ENCODE results near the gene CHRDL2.

The CHRDL2 gene

GRCh38 chr11:74687237-74688023 is 43.8 kb downstream of the CHRDL2 start:
- DNase-seq = no peak
- H3K4me1 ChIP-seq = no peaks in the 10 kb centered on the region
- no peak for TF ChIP-seq CTCF (IDR thresholded peaks at IDR 0.05; ENCODE audit: low read depth, low read length)

DNA sequence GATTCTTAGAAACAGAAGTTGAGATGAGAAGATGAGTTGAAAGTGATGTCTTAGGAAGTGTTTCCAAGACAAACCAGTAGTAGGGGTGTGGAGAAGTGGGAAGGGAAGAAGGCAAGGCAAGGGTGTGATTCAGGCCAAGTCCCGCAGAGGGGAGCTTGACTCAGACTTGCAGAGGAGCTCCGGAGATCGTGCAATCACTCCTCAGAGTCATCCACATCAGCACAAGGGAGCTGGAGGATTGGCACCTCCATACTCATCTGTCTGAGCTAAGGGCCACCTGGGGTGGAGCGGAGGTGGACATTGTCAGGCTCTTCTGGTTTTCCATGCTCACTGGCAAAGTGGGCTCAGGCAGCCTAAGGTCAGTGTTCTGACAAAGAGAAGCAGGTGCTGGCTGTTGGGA is 44.4 kb downstream of the CHRDL2 start:
- Histone ChIP-seq H3K36me3 (no peaks in the 10 kb centered on the region), H3K9me3 (no peaks in the 10 kb centered on the region), H3K4me1 (no peaks in the 10 kb centered on the region; the same call in 1 of the 2 replicates), H3K27me3 (no peaks in the 10 kb centered on the region), H3K4me3 (ENCODE audit: low read depth, low read length) (no peak overlapping the region)
- TF ChIP-seq CTCF (IDR thresholded peaks at IDR 0.05; ENCODE audit: low read depth, low read length) = no peak
- DNase-seq = peak; percentile 1

More at GRCh38 chr11:74687237-74688023, 43.8 kb downstream of the CHRDL2 start:
- Histone ChIP-seq H3K9me3 (no peaks in the 10 kb centered on the region), H3K27me3 (no peaks in the 10 kb centered on the region), H3K36me3 (no peaks in the 10 kb centered on the region), H3K4me3 (ENCODE audit: low read depth, low read length) (no peak overlapping the region)

GRCh38 chr11:74685905-74686304 is 45.3 kb downstream of the CHRDL2 start:
- no peaks in the 10 kb centered on the region for H3K36me3 ChIP-seq
- no peak overlapping the region for H3K4me3 ChIP-seq (ENCODE audit: low read depth, low read length)
- no peaks in the 10 kb centered on the region for H3K9me3 ChIP-seq
- H3K4me1 ChIP-seq = no peaks in the 10 kb centered on the region; the same call in 1 of the 2 replicates
- no peaks in the 10 kb centered on the region for H3K27me3 ChIP-seq
- DNase-seq = peak; percentile 2
- no peak for TF ChIP-seq CTCF (IDR thresholded peaks at IDR 0.05; ENCODE audit: low read depth, low read length)

GRCh38 chr11:74685338-74685737 is 45.9 kb downstream of the CHRDL2 start:
- no peak for DNase-seq
- no peaks in the 10 kb centered on the region for H3K27me3 ChIP-seq
- no peaks in the 10 kb centered on the region for H3K36me3 ChIP-seq
- no peak overlapping the region for H3K4me3 ChIP-seq (ENCODE audit: low read depth, low read length)
- no peaks in the 10 kb centered on the region for H3K9me3 ChIP-seq
- no peaks in the 10 kb centered on the region; the same call in 1 of the 2 replicates for H3K4me1 ChIP-seq
- TF ChIP-seq CTCF (IDR thresholded peaks at IDR 0.05; ENCODE audit: low read depth, low read length) = no peak

GRCh38 chr11:74684661-74685060 is 46.6 kb downstream of the CHRDL2 start:
- Histone ChIP-seq H3K4me3 (ENCODE audit: low read depth, low read length) (no peak overlapping the region), H3K36me3 (no peaks in the 10 kb centered on the region), H3K9me3 (no peaks in the 10 kb centered on the region), H3K4me1 (no peaks in the 10 kb centered on the region; the same call in 1 of the 2 replicates), H3K27me3 (no peaks in the 10 kb centered on the region)
- DNase-seq = no peak
- TF ChIP-seq CTCF (IDR thresholded peaks at IDR 0.05; ENCODE audit: low read depth, low read length) = no peak

DNA sequence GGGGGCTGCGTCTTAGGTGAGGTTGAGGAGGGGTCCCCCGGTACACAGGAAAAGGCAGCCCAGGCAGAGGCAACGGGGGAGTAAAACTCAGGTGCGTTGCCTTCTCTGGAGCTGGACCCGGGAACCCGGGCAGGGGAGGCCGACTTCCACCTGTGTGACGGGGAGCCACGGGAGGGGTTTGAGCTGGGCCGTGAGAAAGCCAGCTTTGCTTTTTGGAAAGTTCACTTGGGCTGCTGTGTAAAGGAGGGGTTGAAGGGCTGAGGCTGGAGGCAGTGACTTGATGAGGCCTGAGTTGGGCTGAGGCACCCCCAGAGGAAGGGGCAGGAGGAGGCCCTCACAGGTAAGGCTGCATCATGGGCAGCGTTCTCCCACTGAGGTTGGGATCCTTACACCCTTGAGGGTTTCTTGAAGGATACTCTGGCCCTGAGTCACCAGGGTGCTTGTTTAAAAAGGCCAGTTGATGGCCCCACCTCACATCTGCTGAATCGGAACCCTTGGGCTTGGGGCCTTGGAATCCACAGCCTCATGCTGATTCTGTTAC is 47.2 kb downstream of the CHRDL2 start:
- TF ChIP-seq CTCF (IDR thresholded peaks at IDR 0.05; ENCODE audit: low read depth, low read length) = no peak
- no peaks in the 10 kb centered on the region for H3K9me3 ChIP-seq
- H3K4me3 ChIP-seq (ENCODE audit: low read depth, low read length) = no peak overlapping the region
- no peaks in the 10 kb centered on the region; the same call in 1 of the 2 replicates for H3K4me1 ChIP-seq
- no peaks in the 10 kb centered on the region for H3K27me3 ChIP-seq
- H3K36me3 ChIP-seq = no peaks in the 10 kb centered on the region
- DNase-seq = no peak

Measured in BE2C (cell line).